Spleen (tissue), 11 donors: ENCODE measurements around the gene LCNL1. TPM values are rescaled to one million over a fixed set of nuclear protein-coding genes. Genes with fewer than 3 reads are reported as not detected.

Source experiments
- DNase-seq: peaks from one replicate; pipeline ENCODE4 v3.0.0-alpha.2; 2020
- H3K27ac ChIP-seq, 8 donors: fragments of 200-600 bp; sonication (generic) in 7 of 8; 1 replicate in 4 of 8; 2 replicates in 4 of 8; pipeline versions ENCODE4 v1.5.0 to v1.8.0; 2016 to 2021; ENCODE audit warnings: inconsistent platforms in 4 of 8, mild to moderate bottlenecking in 4 of 8, moderate library complexity in 1 of 8
- H3K27me3 ChIP-seq, 7 donors: fragments of 200-600 bp; sonication (generic) in 6 of 7; replicated peaks in 1 of 7; 1 replicate in 4 of 7; 2 replicates in 3 of 7; pipeline versions ENCODE4 v1.5.0 to v1.8.0; 2016 to 2021; ENCODE audit warnings: inconsistent platforms in 3 of 7, mild to moderate bottlenecking in 1 of 7
- H3K36me3 ChIP-seq, 6 donors: fragments of 200-600 bp; sonication (generic) in 5 of 6; 1 replicate in 4 of 6; 2 replicates in 2 of 6; pipeline versions ENCODE4 v1.5.0 to v1.8.0; 2016 to 2021; ENCODE audit warnings: inconsistent platforms in 2 of 6
- H3K4me1 ChIP-seq, 6 donors: fragments of 200-600 bp; sonication (generic) in 5 of 6; 1 replicate in 3 of 6; 2 replicates in 3 of 6; pipeline versions ENCODE4 v1.5.0 to v1.8.0; 2016 to 2021; ENCODE audit warnings: inconsistent platforms in 3 of 6
- H3K4me3 ChIP-seq, 8 donors: fragments of 200-600 bp; sonication (generic) in 7 of 8; 1 replicate in 4 of 8; 2 replicates in 4 of 8; pipeline versions ENCODE4 v1.5.0 to v1.8.0; 2016 to 2021; ENCODE audit warnings: inconsistent platforms in 4 of 8, mild to moderate bottlenecking in 4 of 8, moderate library complexity in 2 of 8
- H3K9me3 ChIP-seq, 8 donors: fragments of 200-600 bp; sonication (generic) in 7 of 8; 1 replicate in 4 of 8; 2 replicates in 4 of 8; pipeline versions ENCODE4 v1.5.0 to v1.8.0; 2016 to 2021; ENCODE audit warnings: inconsistent platforms in 4 of 8
- CTCF ChIP-seq, 11 experiments: fragments of 200-600 bp in 7 of 11; fragments of 450-650 bp in 4 of 11; sonication (generic) in 4 of 11; IDR thresholded peaks in 8 of 11; conservative IDR thresholded peaks in 3 of 11; 1 replicate in 7 of 11; 2 replicates in 4 of 11; pipeline versions ENCODE4 v1.4.0 to v1.8.0; 2016 to 2021; ENCODE audit warnings: antibody characterized with exemption in 11 of 11, inconsistent platforms in 4 of 11, mild to moderate bottlenecking in 1 of 11
- POLR2A ChIP-seq, 3 donors: fragments of 450-650 bp; IDR thresholded peaks; one replicate each; pipeline ENCODE4 v1.5.1; 2017; ENCODE audit warnings: antibody characterized with exemption in 3 of 3, mild to moderate bottlenecking in 1 of 3
- POLR2AphosphoS5 ChIP-seq, 3 donors: sonication (generic); formaldehyde crosslinking; IDR thresholded peaks; one replicate each; pipeline ENCODE4 v1.5.1; 2017; ENCODE audit warnings: antibody characterized with exemption in 3 of 3
- WGBS, 5 donors: extraction: QIAGEN DNeasy Blood & Tissue Kit in 3 of 5; methylation state at CpG; one replicate each; pipeline versions ENCODE4 v1.1.5 to v1.1.7; 2013 to 2018; 5-methylcytosine and 5-hydroxymethylcytosine counted together
- intact Hi-C: fragments of 100-400 bp; cut with DNase I; formaldehyde crosslinking; loops from one replicate; pipeline ENCODE4 v1.15.0; 2023; ENCODE audit warnings: low total_unique reads
- polyA plus RNA-seq, 3 donors: library from polyadenylated mRNA; stranded (reverse); fragments of 200-250 nt; gene quantifications; one replicate each; pipeline ENCODE4 v1.2.1, GENCODE V29; 2013
- total RNA-seq, 7 donors: library from RNA; depleted of rRNA in 3 of 7; stranded (reverse); fragments of >200 nt in 3 of 7; fragmentation: NEBNext Ultra II Directional in 4 of 7; extraction: Animal tissue kit (Norgen Biotek cat#: 25700) in 4 of 7; gene quantifications; one replicate each; pipeline versions ENCODE4 v1.1.0 to v1.2.1, GENCODE V29; 2016 to 2021
- donor health status: healthy with polysubstance abuse.
- donor health status: DM: no; HTN: no; CAD: no; lungs with moderate emphysema.
- donor health status: DM: no; HTN: no; CAD: no.
- donor health status: Bipolar disorder and iron deficiency.
- donor health status: healthy.
- donor health status: DM: no; HTN: no; CAD: no.
- donor health status: DM: yes; HTN: yes; CAD: no.

The LCNL1 gene
- total and polyA plus RNA-seq, 10 donors, result 1.3 to 8.3 (median 3.2) TPM

GRCh38 chr9:136974817-136975535, 7.8 kb upstream of the LCNL1 start:
- TF ChIP-seq POLR2AphosphoS5 (IDR thresholded peaks at IDR 0.05) (peak; percentile 38 to 81 (median 76)), POLR2A (IDR thresholded peaks at IDR 0.05) (no peak)
- intact Hi-C loops, result no loop called here
- Histone ChIP-seq H3K36me3 (no peaks in the 10 kb centered on the region), H3K27ac (peak overlapping the region; percentile 55 to 84 (median 76)), H3K4me3 (peak overlapping the region in 4 of 8 donors; percentile 4 to 35 (median 16)), H3K4me1 (peaks cover 19 to 86% (median 60%) of the 10 kb centered on the region in 6 donors), H3K9me3 (no peaks in the 10 kb centered on the region), H3K27me3 (peaks cover 0 to 46% (median 9%) of the 10 kb centered on the region in 7 donors)
- WGBS, 5 donors, result 33 to 69% (median 48%) methylated on average over 3 to 15 of the region's 15 CpGs
- DNase-seq, result no peak

GRCh38 chr9:136975644-136976043, 7.1 kb upstream of the LCNL1 start:
- H3K27me3 ChIP-seq, result peaks cover 0 to 47% (median 9%) of the 10 kb centered on the region in 7 donors
- peak overlapping the region; percentile 55 to 84 (median 76) for H3K27ac ChIP-seq
- intact Hi-C loops, result no loop called here
- peak; percentile 86 for DNase-seq
- H3K4me3 ChIP-seq, result peak overlapping the region in 6 of 8 donors; percentile 4 to 35 (median 12)
- 5 to 30% (median 15%) methylated on average over 7 to 14 of the region's 14 CpGs for WGBS, 5 donors
- H3K4me1 ChIP-seq, result peaks cover 19 to 92% (median 63%) of the 10 kb centered on the region in 6 donors
- peak in 10 of 11 experiments; percentile 14 to 61 (median 40) for TF ChIP-seq CTCF (IDR thresholded peaks at IDR 0.05 in 8 of 11, conservative IDR thresholded peaks at IDR 0.05 in 3 of 11)
- TF ChIP-seq POLR2A (IDR thresholded peaks at IDR 0.05), result no peak
- peak in 2 of 3 donors; percentile 48 to 67 for TF ChIP-seq POLR2AphosphoS5 (IDR thresholded peaks at IDR 0.05)
- no peaks in the 10 kb centered on the region for H3K36me3 ChIP-seq
- no peaks in the 10 kb centered on the region for H3K9me3 ChIP-seq

GRCh38 chr9:136977223-136977622, 5.6 kb upstream of the LCNL1 start, which contains the start of gene PTGDS:
PTGDS (plus strand) TSS chr9:136977504; CDS start chr9:136977579, 75 bp downstream.
- intact Hi-C loops, result no loop called here
- TF ChIP-seq POLR2A (IDR thresholded peaks at IDR 0.05), result no peak
- TF ChIP-seq CTCF (IDR thresholded peaks at IDR 0.05 in 8 of 11, conservative IDR thresholded peaks at IDR 0.05 in 3 of 11), result no peak
- TF ChIP-seq POLR2AphosphoS5 (IDR thresholded peaks at IDR 0.05), result peak; percentile 45 to 77 (median 71)
- Histone ChIP-seq H3K4me3 (peak within 1 kb of the TSS; percentile 29 to 69 (median 40)), H3K27me3 (peaks cover 0 to 56% (median 9%) of the 10 kb centered on the region in 7 donors), H3K27ac (peak within 1 kb of the TSS; percentile 60 to 84 (median 76)), H3K36me3 (no peaks in the 10 kb centered on the region), H3K9me3 (no peaks in the 10 kb centered on the region), H3K4me1 (peaks cover 22 to 97% (median 71%) of the 10 kb centered on the region in 6 donors)
- no peak for DNase-seq
- WGBS, 5 donors, result 57 to 100% (median 63%) methylated on average over 2 to 10 of the region's 10 CpGs

GRCh38 chr9:136977649-136978072, 5.1 kb upstream of the LCNL1 start:
- Histone ChIP-seq H3K9me3 (no peaks in the 10 kb centered on the region), H3K27ac (peak overlapping the region; percentile 60 to 84 (median 76)), H3K27me3 (peaks cover 0 to 61% (median 9%) of the 10 kb centered on the region in 7 donors), H3K4me1 (peaks cover 22 to 97% (median 69%) of the 10 kb centered on the region in 6 donors), H3K36me3 (no peaks in the 10 kb centered on the region), H3K4me3 (peak overlapping the region; percentile 29 to 69 (median 40))
- no peak for TF ChIP-seq CTCF (IDR thresholded peaks at IDR 0.05 in 8 of 11, conservative IDR thresholded peaks at IDR 0.05 in 3 of 11)
- TF ChIP-seq POLR2A (IDR thresholded peaks at IDR 0.05), result no peak
- TF ChIP-seq POLR2AphosphoS5 (IDR thresholded peaks at IDR 0.05), result no peak
- intact Hi-C loops, result no loop called here
- 35 to 48% (median 38%) methylated on average over 20 to 33 of the region's 33 CpGs; no CpG with 5 or more reads in 1 of the 5 donors for WGBS, 5 donors
- no peak for DNase-seq
